C1 segment of cervical spinal cord (tissue), 14 donors: ENCODE results near the gene PREB.
"Not testable (repeated sequence)": the region's sequence is repeated elsewhere in the genome, so short reads cannot be mapped to it uniquely, and the experiment has no call there.

Source experiments
- DNase-seq, 14 donors: peaks; one replicate each; lab custom pipeline; 2025; lab: John Stamatoyannopoulos, UW

Gene PREB

GRCh38 chr2:27127883-27128667 is 6.4 kb downstream of the PREB start:
- no peak for DNase-seq

GRCh38 chr2:27126252-27126710 is 8.2 kb downstream of the PREB start:
- DNase-seq = no peak

GRCh38 chr2:27125104-27125503 is 9.3 kb downstream of the PREB start:
- DNase-seq = no peak

- DNase-seq = peak in 13 of 14 donors; percentile 17 to 79 (median 57)
These were observed 10.9 kb downstream of the PREB start, which contains the start of gene ABHD1 for GRCh38 chr2:27123302-27124150. TSS of gene ABHD1 (plus strand) at chr2:27123815. CDS start at chr2:27123949, 134 bp downstream.

- DNase-seq = no peak
These were observed 11.6 kb downstream of the PREB start for GRCh38 chr2:27122791-27123190.

- DNase-seq = no peak
These were observed 12.5 kb downstream of the PREB start for GRCh38 chr2:27121906-27122305.

GRCh38 chr2:27119330-27119670 is 15.1 kb downstream of the PREB start:
- not testable (repeated sequence) for DNase-seq

- DNase-seq = peak in 2 of 14 donors; percentile 15 to 60
These were observed 15.7 kb downstream of the PREB start, which contains the start of gene CGREF1 for GRCh38 chr2:27118525-27119329. TSS of gene CGREF1 (minus strand) at chr2:27119128. CDS start at chr2:27104366, 14,762 bp downstream.

- peak in 1 of 14 donors; percentile 68 for DNase-seq
These were observed 16.4 kb downstream of the PREB start for GRCh38 chr2:27117995-27118524.

- no peak for DNase-seq
These were observed 18.9 kb downstream of the PREB start for GRCh38 chr2:27115519-27115918.

GRCh38 chr2:27111392-27112078 is 22.9 kb downstream of the PREB start:
- not testable (repeated sequence) for DNase-seq

- DNase-seq = not testable (repeated sequence)
These were observed 23.7 kb downstream of the PREB start for GRCh38 chr2:27110603-27111352.

- no peak for DNase-seq
These were observed 25.4 kb downstream of the PREB start for GRCh38 chr2:27109083-27109482.

- no peak for DNase-seq
These were observed 26.2 kb downstream of the PREB start for GRCh38 chr2:27108221-27108620.

- DNase-seq = no peak
These were observed 28.5 kb downstream of the PREB start for GRCh38 chr2:27105981-27106380.

GRCh38 chr2:27102329-27102728 is 32.1 kb downstream of the PREB start:
- DNase-seq = no peak

- DNase-seq = no peak
These were observed 34.4 kb downstream of the PREB start for GRCh38 chr2:27100036-27100435.

- no peak for DNase-seq
These were observed 35.0 kb downstream of the PREB start for GRCh38 chr2:27099334-27099955.

GRCh38 chr2:27097341-27097740 is 37.1 kb downstream of the PREB start:
- DNase-seq = no peak
